Left renal cortex interstitium (tissue), 4 donors: ENCODE measurements around the gene LSAMP. TPM values are rescaled to one million over a fixed set of nuclear protein-coding genes. Genes with fewer than 3 reads are reported as not detected.
A peak's percentile ranks its signal among the peaks of the same experiment; 100 is the strongest.
"Not testable (repeated sequence)": the region's sequence is repeated elsewhere in the genome, so short reads cannot be mapped to it uniquely, and the experiment has no call there.

Experiments used
- DNase-seq, 4 donors: peaks; one replicate each; pipeline ENCODE4 v3.0.0-alpha.2; 2013; ENCODE audit warnings: low read depth in 4 of 4, low spot score in 2 of 4, missing footprints in 1 of 4
- polyA plus RNA-seq, 4 donors: library from polyadenylated mRNA; unstranded; fragments of 120-200 nt; gene quantifications; one replicate each; pipeline ENCODE4 v1.2.1, GENCODE V29; 2013; ENCODE audit not compliant: insufficient read length in 4 of 4

LSAMP gene
- polyA plus RNA-seq, 4 donors = 11.7 to 15.4 (median 14.3) TPM

DNA sequence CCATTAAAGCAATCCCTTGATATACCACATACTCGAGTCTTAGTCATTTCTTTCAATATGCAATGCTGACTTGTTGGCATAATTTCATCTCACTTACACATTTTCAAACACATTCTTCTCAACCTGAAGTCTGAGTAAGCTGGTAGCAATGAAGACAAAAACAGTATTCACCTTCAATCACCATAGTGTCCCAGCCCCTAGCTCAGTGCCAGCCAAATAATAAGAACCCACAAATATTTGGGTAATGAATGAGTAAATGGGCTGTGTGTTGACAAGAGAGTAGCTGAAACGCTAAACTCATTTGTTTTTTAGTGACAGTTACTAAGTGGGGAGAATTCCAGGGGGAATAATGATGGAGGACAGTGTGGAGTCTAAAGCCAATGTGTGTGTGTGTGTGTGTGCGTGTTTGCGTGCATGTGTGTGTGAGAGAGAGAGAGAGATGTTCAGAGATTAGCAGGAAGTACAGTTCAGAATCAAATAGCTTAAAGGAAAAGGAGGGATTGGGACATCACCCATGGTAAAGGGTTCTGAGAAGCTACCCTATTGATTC lies 656.3 kb downstream of the LSAMP start:
- no peak for DNase-seq

DNA sequence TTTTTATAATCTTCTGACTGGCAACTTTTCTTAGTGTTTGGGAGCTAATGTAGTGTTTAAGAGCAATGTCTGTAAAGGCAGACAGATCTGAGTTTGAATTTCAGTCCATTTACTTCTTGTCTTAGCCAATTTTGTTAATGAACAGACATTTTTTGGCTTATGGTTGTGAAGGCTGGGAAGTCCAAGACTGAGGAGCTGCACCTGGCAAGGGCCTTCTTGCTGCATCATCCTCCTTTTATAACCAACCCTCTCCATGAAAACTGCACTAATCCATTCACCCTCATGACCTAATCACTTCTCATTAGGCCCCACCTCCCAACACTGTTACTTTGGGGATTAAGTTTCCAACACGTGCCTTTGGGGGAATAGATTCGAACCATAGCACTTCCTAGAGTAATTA lies 657.5 kb downstream of the LSAMP start:
- no peak for DNase-seq

DNA sequence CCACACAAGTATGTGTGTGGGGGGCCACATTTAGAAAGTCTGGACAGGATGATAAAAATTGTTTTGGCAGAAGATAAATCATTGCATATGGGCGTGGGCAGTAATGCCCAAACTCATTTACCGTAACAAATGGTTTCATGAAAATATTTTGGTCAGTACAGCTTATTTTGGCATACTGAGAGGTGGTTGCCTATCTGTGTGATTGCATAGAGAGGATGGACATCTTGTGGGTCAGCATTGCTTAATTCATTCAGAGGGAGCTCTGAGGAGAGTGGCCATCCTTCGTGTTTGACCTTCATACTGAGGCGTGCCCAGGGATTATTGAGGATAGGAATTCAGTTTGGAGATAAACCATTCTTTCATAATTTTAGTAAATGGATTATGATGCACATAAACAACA lies 659.5 kb downstream of the LSAMP start:
- no peak for DNase-seq

DNA sequence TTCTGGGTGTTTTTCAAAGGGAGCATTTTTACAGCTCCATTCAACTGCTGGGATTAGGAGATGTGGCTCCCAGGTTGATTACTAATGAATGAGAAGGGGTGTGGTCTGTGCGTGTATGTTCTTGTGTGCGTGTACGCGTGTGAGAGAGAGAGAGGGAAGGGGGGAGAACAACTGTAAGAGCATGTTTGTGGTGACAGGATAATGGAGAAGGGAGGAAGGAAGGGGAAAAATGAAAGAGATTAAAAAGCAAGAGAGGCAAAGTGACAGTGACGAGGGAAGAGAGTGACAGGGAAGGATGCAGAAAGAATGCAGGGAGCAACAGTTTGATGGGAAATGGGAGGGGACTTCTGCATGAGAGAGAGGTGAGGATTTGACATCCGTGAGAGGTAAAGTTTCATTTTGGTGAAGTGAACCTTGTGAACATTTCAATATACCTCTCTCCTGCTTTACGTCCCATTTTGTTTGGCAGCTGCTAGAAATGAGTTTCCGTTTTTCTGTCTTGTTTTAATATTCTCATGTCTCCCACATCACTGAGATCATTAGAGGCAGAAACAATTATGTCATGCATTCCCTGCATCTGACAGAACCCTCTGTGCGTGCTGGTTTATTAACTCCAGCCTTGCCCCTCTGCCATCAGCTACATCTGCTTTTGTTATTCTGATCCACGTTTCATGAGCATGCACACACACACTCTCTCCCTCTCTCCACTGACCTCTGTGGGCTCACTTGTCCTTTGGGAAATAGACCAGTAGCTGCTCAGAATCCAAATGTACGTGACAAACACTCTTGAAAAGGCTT lies 660.3 kb downstream of the LSAMP start:
- DNase-seq = no peak

DNA sequence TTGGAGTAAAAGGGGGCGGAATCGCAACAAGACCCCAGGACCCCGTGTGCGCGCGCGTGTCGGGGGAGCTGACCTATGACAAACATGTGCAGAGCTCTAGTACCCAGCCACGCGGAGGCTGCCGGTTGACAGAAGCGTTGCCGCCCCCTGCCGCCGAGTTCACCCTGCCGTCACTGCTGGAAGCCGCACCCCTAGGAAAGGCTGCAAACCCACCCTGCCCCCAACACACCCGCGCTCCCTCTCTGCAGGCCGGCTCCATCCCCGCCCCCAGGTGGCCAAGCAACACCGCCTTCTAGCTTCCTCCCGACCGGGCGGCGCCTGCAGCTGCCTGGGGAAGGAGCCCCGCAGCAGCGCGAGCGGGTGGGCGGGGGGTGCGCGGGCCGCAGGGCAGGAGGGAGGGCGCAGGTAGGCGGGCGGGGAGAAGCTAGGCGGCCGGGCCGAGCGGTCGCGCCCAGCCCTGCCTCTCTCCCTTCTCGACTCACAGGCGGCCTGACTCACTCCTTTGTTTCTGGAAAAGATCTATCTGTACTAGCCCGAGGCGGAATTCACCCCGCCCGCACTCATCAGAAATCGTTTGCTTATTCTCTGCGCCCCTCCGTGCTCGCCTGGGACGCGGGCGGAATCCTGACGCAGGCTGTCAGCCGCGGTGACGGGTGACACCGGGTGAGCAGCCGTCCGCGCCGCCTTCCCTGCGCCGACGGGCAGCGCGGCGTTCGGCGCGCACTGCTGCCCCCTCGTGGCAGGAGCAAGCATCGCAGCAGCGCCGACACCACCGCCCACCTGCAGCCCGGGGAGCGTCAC lies 661.1 kb downstream of the LSAMP start:
- DNase-seq = peak; percentile 75 to 88 (median 83)

DNA sequence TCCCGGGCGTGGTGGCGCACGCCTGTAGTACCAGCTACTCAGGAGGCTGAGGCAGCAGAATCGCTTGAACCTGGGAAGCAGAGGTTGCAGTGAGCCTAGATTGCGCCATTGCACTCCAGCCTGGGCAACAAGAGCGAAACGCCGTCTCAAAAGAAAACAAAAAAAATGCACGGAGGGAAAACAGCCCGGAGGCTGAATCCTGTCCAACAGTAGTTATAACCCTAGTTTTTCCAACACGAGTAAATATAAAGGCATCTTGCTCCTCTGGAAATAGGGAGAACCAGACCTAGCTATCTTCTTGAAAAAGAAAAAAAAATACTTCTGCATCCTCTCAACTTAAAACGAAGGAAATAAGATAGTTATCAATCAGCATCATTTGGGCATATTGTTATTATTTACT lies 661.9 kb downstream of the LSAMP start:
- not testable (repeated sequence) for DNase-seq

DNA sequence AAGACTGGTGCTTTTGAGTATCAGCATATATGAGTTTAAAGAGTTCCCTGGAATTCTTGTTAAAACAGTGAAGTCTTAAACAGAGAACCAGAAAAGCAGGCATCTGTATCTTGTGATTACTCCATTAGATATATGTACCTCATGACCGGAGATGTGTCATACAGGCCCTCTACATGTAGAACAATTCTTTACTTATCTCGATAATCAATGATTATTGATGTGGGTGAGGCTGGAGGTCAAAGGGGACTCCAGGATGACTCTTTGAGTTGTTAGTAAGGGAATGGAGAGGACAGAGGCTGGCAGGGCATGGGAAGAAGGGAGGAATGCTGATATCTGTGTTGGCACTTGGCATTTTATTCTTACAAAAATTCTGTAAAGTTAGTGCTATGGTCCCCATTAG lies 666.3 kb downstream of the LSAMP start:
- DNase-seq = no peak

DNA sequence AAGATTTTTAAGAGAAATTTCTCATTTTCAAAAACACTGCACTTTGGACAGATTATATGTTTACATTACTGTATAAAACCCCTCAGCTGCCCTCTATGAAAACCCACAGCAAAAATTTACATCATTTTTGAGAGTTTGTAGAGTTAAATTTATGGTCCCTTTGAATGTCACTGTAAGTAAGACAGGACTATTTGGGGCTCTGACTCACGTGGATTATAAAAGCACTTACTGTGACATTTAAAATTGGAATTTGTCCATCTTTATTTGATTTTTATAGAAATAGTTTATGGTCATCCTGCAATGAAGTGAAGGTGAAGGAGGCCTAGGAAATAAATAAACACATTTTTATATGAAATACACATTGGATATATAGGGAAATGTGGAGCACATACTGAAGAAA lies 672.3 kb downstream of the LSAMP start:
- DNase-seq = no peak

DNA sequence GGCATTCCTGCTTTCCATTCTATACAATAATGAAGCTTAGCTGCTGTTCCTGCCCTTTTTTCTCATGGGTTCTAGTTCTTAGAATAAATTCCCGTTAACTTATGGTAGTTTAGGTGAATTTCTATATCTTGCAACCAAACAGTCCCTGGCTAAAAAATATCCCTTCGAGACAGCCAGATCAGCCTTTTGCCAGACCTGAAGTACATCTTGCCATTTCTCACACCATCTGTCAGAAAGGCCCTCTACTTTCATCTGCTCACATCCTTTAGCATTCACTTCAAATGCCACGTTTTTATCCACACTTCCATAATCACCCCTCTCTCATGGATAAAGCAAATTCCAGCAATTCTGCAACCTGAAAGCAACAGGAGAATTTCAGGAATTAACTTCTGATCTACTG lies 676.6 kb downstream of the LSAMP start:
- no peak for DNase-seq

DNA sequence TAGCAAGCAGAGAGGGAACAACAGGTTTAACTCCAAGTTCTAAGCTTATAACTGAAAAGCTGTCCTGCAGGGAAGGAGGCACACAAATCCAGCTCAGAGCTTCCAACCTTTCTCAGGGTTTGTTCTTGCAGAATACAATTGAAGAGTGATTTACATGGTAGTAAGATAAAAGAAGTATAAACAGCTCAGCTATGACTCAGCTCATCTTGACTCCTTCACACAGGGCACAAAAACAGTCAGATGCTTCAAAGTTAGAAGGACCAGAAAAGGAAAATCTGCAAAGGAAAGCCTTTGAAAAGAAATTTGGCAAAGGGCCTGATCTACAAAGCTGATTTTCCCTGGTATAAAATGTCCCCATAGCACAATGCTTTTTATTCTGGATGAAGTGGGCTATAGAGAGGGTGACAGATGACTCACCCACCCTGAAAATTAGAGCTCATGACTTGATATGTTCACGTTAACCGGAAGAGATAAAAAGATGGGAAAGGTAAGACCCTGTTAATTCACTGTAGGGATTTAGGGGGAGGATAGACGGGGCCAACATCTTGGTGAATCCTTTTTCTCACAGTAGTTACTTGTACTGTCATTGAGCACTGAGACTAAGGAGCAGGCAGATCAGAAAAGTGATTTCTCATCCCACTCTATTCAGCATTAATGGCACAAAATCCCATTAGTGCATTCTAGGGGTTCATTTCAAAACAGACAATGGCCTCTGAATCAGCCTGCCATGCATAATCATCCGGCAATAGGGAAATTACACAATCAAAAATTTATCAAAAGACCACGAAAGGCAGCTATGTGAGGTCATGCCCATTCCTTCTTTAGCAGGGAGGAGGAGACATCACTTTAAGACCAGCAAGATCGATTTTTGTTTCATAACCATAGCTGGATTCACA lies 678.5 kb downstream of the LSAMP start:
- no peak for DNase-seq

DNA sequence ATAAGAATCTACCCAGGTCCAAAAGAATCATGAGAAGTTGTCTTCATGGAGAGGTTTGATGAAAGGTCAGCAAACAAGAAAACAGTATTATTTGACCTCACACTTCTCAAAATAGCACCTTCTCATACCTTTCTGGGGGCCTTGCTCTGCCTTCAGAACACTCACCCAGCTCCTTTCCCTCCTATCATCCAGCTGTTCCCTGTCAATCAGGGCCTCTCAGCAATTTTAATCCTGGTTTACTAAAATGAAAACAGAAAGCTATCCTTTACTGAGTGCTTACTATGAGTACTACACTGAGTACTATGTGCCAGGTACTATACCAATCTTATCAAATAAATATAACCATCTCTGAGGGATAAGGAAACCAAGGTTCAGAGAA lies 683.4 kb downstream of the LSAMP start:
- no peak for DNase-seq

DNA sequence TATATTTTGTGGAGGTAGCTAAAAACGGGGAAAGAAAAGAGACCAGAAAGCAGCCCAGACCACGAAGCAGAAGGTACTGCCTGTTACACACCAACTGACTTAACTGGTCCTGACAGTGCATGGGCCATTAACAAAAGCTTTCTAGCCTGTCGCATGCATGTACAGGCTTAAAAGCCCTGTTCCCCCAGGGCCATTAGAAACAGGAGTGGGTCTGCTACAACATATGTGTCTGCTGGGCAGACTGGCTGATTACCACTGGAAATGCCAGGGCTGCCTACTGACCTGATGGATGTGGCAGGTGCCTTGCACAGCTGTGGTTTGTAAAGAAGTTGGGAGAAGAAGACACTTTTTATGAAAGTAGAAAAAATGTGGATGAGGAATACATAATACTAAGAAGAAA lies 684.6 kb downstream of the LSAMP start:
- DNase-seq = no peak

DNA sequence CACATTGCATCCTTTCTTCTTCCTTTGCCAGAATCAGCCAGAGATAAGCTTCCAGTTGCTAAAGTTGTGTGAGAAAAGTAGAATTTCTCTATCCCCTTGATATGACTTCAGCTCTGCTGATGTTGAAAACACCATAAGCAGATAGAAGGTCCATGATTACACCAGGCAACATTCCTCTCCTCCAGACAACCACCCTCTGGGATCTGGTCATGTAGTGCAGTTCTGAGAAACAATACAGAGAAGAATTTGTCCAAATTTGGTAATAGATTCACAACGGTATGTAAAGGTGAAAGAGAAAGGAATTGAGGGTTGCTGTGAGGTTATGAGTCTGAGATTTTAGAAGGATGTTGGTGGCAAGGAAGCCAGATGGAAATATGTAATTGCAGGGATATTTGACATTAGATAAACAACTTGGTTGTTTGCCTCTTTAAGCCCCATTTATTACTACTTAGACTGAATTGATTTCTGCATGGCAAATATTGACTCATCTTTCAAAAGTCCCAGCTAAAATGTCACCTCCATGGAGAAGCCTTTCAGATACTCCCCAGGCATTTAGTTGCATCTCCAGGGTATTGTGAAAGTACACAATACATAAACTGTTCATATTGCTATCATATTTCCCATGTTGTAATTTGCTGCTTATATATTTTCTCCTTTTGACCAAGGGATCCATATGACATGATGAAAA lies 687.1 kb downstream of the LSAMP start:
- DNase-seq = no peak

DNA sequence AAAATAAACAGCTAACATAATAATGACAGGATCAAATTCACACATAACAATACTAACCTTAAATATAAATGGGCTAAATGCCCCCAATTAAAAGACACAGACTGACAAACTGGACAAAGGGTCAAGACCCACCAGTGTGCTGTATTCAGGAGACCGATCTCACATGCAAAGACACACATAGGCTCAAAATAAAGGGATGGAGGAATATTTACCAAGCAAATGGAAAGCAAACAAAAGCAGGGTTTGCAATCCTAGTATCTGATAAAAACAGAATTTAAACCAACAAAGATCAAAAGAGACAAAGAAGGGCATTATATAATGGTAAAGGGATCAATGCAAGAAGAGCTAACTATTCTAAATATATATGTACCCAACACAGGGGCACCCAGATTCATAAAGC lies 692.3 kb downstream of the LSAMP start:
- DNase-seq = not testable (repeated sequence)
